HEK293 (cell line): Measurements from ENCODE around the gene TADA3.

Source experiments
- CTCF ChIA-PET: fragments of 350-600 bp; formaldehyde crosslinking; extraction: SDS; loops from one replicate; lab custom pipeline; 2021; ENCODE audit warnings: antibody characterized with exemption; lab: Yijun Ruan, JAX
- POLR2A ChIA-PET: fragments of 300-600 bp; formaldehyde crosslinking; extraction: SDS; loops from one replicate; lab custom pipeline; 2020; ENCODE audit warnings: antibody characterized with exemption, inconsistent platforms; lab: Yijun Ruan, JAX
- H3K27ac ChIP-seq: fragments of 200-500 bp; sonication (Bioruptor generic); 2 replicates; pipeline ENCODE4 v1.5.1; 2014; ENCODE audit warnings: low read depth, low read length, control low read depth, inconsistent platforms; ENCODE audit errors: extremely low read depth
- H3K36me3 ChIP-seq, 2 experiments: fragments of 200-500 bp in 1 of 2; sonication (Bioruptor generic) in 1 of 2; 1 replicate in 1 of 2; 2 replicates in 1 of 2; pipeline ENCODE4 v1.5.1; 2014 to 2017; ENCODE audit warnings: inconsistent platforms in 2 of 2, low read length in 2 of 2; ENCODE audit not compliant: control insufficient read depth in 2 of 2, insufficient read depth in 1 of 2
- H3K4me1 ChIP-seq: fragments of 200-500 bp; sonication (Bioruptor generic); 2 replicates; pipeline ENCODE4 v1.5.1; 2014; ENCODE audit warnings: mild to moderate bottlenecking, low read length, inconsistent platforms; ENCODE audit not compliant: control insufficient read depth, insufficient read depth
- H3K4me3 ChIP-seq: 2 replicates; pipeline ENCODE4 v1.5.1; 2011; ENCODE audit warnings: low read depth, mild to moderate bottlenecking, control low read depth, low read length, moderate library complexity
- H3K9me3 ChIP-seq: fragments of 200-500 bp; sonication (Bioruptor generic); 2 replicates; pipeline ENCODE4 v1.5.1; 2014; ENCODE audit warnings: low read depth, low read length, inconsistent platforms; ENCODE audit not compliant: control insufficient read depth, insufficient read depth
- BCL11A ChIP-seq: fragments of 450-650 bp; formaldehyde crosslinking; IDR thresholded peaks from 2 replicates; pipeline ENCODE4 v1.5.1; 2016; ENCODE audit warnings: low read depth, missing biosample characterization, missing genetic modification characterization
- FEZF1 ChIP-seq: fragments of 450-650 bp; formaldehyde crosslinking; IDR thresholded peaks from 2 replicates; pipeline ENCODE4 v1.5.1; 2016; ENCODE audit warnings: missing biosample characterization, missing genetic modification characterization
- GLI4 ChIP-seq: fragments of 450-650 bp; formaldehyde crosslinking; IDR thresholded peaks from 2 replicates; pipeline ENCODE4 v1.5.1; 2016; ENCODE audit warnings: missing biosample characterization, missing genetic modification characterization
- GLIS1 ChIP-seq: fragments of 450-650 bp; formaldehyde crosslinking; IDR thresholded peaks from 2 replicates; pipeline ENCODE4 v1.5.1; 2016; ENCODE audit warnings: missing biosample characterization, missing genetic modification characterization
- HIC1 ChIP-seq: fragments of 450-650 bp; formaldehyde crosslinking; IDR thresholded peaks from 2 replicates; pipeline ENCODE4 v1.5.1; 2016; ENCODE audit warnings: missing biosample characterization, missing genetic modification characterization
- HOXC10 ChIP-seq: sonication (generic); formaldehyde crosslinking; IDR thresholded peaks from 2 replicates; pipeline ENCODE4 v1.8.1; 2023; ENCODE audit warnings: mild to moderate bottlenecking, missing genetic modification reagents
- KLF10 ChIP-seq: fragments of 450-650 bp; IDR thresholded peaks from 2 replicates; pipeline ENCODE4 v1.5.1; 2018; ENCODE audit warnings: missing biosample characterization, mild to moderate bottlenecking, missing genetic modification characterization
- MYNN ChIP-seq: fragments of 450-650 bp; formaldehyde crosslinking; IDR thresholded peaks from 2 replicates; pipeline ENCODE4 v1.5.1; 2016; ENCODE audit warnings: missing biosample characterization, missing genetic modification characterization, borderline replicate concordance
- OSR2 ChIP-seq: fragments of 450-650 bp; formaldehyde crosslinking; IDR thresholded peaks from 2 replicates; pipeline ENCODE4 v1.5.1; 2016; ENCODE audit warnings: missing biosample characterization, missing genetic modification characterization
- PRDM10 ChIP-seq: fragments of 450-650 bp; formaldehyde crosslinking; IDR thresholded peaks from 2 replicates; pipeline ENCODE4 v1.5.1; 2016; ENCODE audit warnings: missing biosample characterization, missing genetic modification characterization
- REPIN1 ChIP-seq: fragments of 450-650 bp; formaldehyde crosslinking; IDR thresholded peaks from 2 replicates; pipeline ENCODE4 v1.5.1; 2017; ENCODE audit warnings: missing biosample characterization, missing genetic modification characterization, low read depth
- ZBTB8A ChIP-seq: fragments of 450-650 bp; formaldehyde crosslinking; IDR thresholded peaks from 2 replicates; pipeline ENCODE4 v1.5.1; 2016; ENCODE audit warnings: missing biosample characterization, missing genetic modification characterization
- ZFP41 ChIP-seq: fragments of 450-650 bp; formaldehyde crosslinking; IDR thresholded peaks from 2 replicates; pipeline ENCODE4 v1.5.1; 2016; ENCODE audit warnings: missing biosample characterization, missing genetic modification characterization, borderline replicate concordance
- ZFP69B ChIP-seq: fragments of 450-650 bp; formaldehyde crosslinking; IDR thresholded peaks from 2 replicates; pipeline ENCODE4 v1.5.1; 2016; ENCODE audit warnings: missing biosample characterization, missing genetic modification characterization
- ZNF132 ChIP-seq: fragments of 450-650 bp; formaldehyde crosslinking; IDR thresholded peaks from 2 replicates; pipeline ENCODE4 v1.5.1; 2017; ENCODE audit warnings: missing biosample characterization, missing genetic modification characterization, borderline replicate concordance
- ZNF335 ChIP-seq: fragments of 450-650 bp; formaldehyde crosslinking; conservative IDR thresholded peaks from 2 replicates; pipeline ENCODE4 v1.5.1; 2016; ENCODE audit warnings: missing biosample characterization, missing genetic modification characterization
- ZNF354C ChIP-seq: fragments of 450-650 bp; formaldehyde crosslinking; IDR thresholded peaks from 2 replicates; pipeline ENCODE4 v1.5.1; 2016; ENCODE audit warnings: missing biosample characterization, missing genetic modification characterization, low read depth, borderline replicate concordance
- ZNF37A ChIP-seq: fragments of 450-650 bp; IDR thresholded peaks from 2 replicates; pipeline ENCODE4 v1.5.1; 2018; ENCODE audit warnings: missing biosample characterization, missing genetic modification characterization
- ZNF391 ChIP-seq: fragments of 450-650 bp; formaldehyde crosslinking; IDR thresholded peaks from 2 replicates; pipeline ENCODE4 v1.5.1; 2016; ENCODE audit warnings: low read depth, missing biosample characterization, missing genetic modification characterization, borderline replicate concordance
- ZNF398 ChIP-seq: fragments of 450-650 bp; formaldehyde crosslinking; IDR thresholded peaks from 2 replicates; pipeline ENCODE4 v1.5.1; 2017; ENCODE audit warnings: missing biosample characterization, missing genetic modification characterization
- ZNF426 ChIP-seq: fragments of 450-650 bp; formaldehyde crosslinking; IDR thresholded peaks from 2 replicates; pipeline ENCODE4 v1.5.1; 2017; ENCODE audit warnings: missing biosample characterization, missing genetic modification characterization, mild to moderate bottlenecking, inconsistent platforms, moderate library complexity
- ZNF596 ChIP-seq: fragments of 450-650 bp; IDR thresholded peaks from 2 replicates; pipeline ENCODE4 v1.5.0; 2018; ENCODE audit warnings: missing biosample characterization, mild to moderate bottlenecking, missing genetic modification characterization, moderate library complexity
- ZNF664 ChIP-seq: fragments of 450-650 bp; formaldehyde crosslinking; IDR thresholded peaks from 2 replicates; pipeline ENCODE4 v1.5.1; 2016; ENCODE audit warnings: missing biosample characterization, missing genetic modification characterization
- ZNF777 ChIP-seq: fragments of 450-650 bp; formaldehyde crosslinking; IDR thresholded peaks from 2 replicates; pipeline ENCODE4 v1.5.1; 2017; ENCODE audit warnings: missing biosample characterization, missing genetic modification characterization, borderline replicate concordance

TADA3 gene

GRCh38 chr3:9780458-9780812 is 11.8 kb downstream of the TADA3 start (continued):
- TF ChIP-seq PRDM10 (tag by site-specific recombination) (no peak), ZNF335 (tag by site-specific recombination) (no peak), ZNF37A (tag by site-specific recombination) (no peak), ZBTB8A (tag by site-specific recombination) (no peak)

GRCh38 chr3:9779721-9780457 is 12.4 kb downstream of the TADA3 start:
- POLR2A ChIA-PET, result interaction anchor here (2.0 kb wide), 1 partner anchor 13 kb away, joined by 6 read pairs; the partner anchor contains the start of gene ARPC4

GRCh38 chr3:9779075-9779593 is 13.1 kb downstream of the TADA3 start:
- no peak overlapping the region for H3K4me3 ChIP-seq
- ChIA-PET CTCF (no interaction called here), POLR2A (no interaction called here)
- no peaks in the 10 kb centered on the region for H3K4me1 ChIP-seq
- TF ChIP-seq ZNF132 (tag by site-specific recombination) (no peak), FEZF1 (tag by site-specific recombination) (no peak), ZNF354C (no peak), ZNF426 (no peak), ZNF777 (no peak), ZFP41 (tag by site-specific recombination) (no peak), ZNF398 (no peak), ZNF596 (no peak), HOXC10 (no peak), MYNN (tag by site-specific recombination) (no peak), OSR2 (no peak), ZNF391 (tag by site-specific recombination) (no peak), GLI4 (tag by site-specific recombination) (no peak), KLF10 (tag by site-specific recombination) (no peak), BCL11A (tag by site-specific recombination) (no peak)
- H3K9me3 ChIP-seq, result no peaks in the 10 kb centered on the region
- H3K27ac ChIP-seq, result no peak overlapping the region
- peaks cover 10 to 49% of the 10 kb centered on the region in 2 experiments; a peak in 2 of 3 replicates for H3K36me3 ChIP-seq

More at GRCh38 chr3:9779721-9780457, 12.4 kb downstream of the TADA3 start:
- CTCF ChIA-PET, result no interaction called here
- Histone ChIP-seq H3K4me1 (no peaks in the 10 kb centered on the region), H3K27ac (no peak overlapping the region), H3K9me3 (no peaks in the 10 kb centered on the region), H3K36me3 (peaks cover 13 to 52% of the 10 kb centered on the region in 2 experiments; a peak in 2 of 3 replicates), H3K4me3 (no peak overlapping the region)
- TF ChIP-seq GLIS1 (tag by site-specific recombination) (peak; percentile 72), REPIN1 (no peak), ZNF664 (no peak), ZFP69B (tag by site-specific recombination) (no peak), HIC1 (tag by site-specific recombination) (no peak)
- TF ChIP-seq, all 188 proteins: peak for 1
